T follicular helper cell (primary cell): ENCODE measurements around the gene GFRA4.
A peak's percentile ranks its signal among the peaks of the same experiment; 100 is the strongest.

Experiments
- DNase-seq: peaks from one replicate; pipeline ENCODE4 v3.0.0-alpha.2; 2020; ENCODE audit warnings: low read depth
- total RNA-seq, 2 experiments: gene quantifications; one replicate each; lab custom pipeline; 2026; lab: John Stamatoyannopoulos, UW

The GFRA4 gene
- total RNA-seq: 0 reads per million in 2 experiments

DNA sequence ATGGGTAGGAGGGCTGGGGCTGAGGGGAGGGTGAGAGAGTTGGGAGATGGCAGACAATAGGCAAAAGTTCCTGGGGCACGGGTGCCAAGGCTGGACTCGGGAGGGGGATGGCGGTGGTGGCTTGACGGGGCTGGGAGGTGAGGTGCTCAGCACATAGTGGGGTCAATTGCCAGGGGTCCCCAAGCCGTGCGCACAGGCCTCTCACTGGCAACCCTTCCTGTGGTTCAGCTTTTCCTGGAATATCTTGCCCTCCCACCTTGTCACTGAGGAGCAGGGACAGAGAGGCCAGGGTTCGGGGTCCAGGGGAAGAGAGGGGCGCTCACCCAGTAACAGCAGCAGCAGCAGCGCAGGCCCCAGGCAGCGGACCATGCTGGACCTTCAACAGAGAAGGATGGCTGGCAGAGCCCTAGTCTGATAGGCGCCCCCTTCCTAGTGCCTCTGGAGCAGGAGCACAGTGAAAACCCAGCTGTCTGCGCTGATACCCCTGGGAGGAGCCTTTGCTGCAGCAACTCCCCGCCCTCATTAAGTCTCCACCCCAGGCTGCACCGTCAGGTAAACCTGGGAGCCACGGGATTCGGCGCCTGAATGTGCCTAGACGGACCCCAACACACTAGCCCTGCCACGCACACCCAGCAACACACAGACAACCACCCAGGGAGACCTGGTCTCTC lies at the start of gene GFRA4:
Gene GFRA4, minus strand, starts transcription at position 369 of the 671 bp plus-strand sequence. Its CDS starts 0 bp downstream, at position 369.
- no peak for DNase-seq

DNA sequence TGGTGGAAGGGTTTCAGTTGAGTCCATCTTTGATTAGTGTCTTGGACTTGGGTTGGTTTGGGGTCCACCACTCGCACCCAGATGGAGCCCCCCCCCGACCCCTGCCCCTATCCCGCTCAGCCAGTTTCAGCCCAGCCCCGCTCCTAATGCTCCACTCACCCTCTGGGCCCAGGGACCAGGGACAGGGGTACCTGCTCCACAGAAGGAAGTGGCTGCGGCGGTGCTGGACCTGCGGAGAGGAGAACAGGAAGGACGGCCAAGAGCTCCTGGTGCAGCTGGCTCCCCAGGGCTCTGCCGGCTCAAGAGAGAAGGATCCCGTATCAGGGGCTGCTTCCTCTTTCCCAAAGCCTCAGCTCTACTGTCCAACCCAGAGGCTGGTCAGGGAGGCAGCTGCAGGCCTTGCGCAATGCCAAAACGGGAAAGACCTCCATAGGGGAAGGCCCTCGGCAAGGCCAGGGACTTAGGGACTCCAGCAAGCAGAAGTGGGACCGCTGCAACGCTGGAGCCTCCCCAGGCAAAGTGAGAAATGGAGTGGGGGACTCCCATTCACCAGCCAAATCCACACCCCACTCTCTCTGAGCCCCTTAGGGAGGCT lies 49.2 kb upstream of the GFRA4 start, which contains the start of gene SIGLEC1:
Gene SIGLEC1, minus strand, starts transcription at position 322 of the 595 bp plus-strand sequence. CDS start 5,472 bp downstream, outside the sequence.
- DNase-seq: no peak

DNA sequence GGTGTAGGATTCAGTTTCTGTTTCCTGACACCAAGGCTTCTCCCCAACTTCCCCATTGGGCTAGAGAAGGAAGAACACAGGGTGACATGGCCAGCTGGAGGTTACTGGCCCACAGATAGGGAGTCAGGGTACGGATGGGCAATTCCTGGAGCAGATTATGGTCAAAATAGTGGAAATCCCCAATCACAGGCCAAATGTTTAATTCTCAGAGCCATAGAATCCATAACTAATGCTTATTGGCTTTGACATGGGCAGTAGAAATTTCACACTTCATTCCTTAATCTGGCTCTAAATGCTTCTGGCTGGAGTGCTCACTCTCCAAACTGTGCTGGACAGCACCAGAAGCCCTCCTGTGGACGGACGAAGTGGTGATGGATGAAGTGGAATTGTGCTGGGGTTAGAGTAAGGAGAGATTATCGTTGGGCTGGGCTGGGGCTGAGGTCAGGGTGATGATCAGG lies 48.3 kb upstream of the GFRA4 start:
- DNase-seq: no peak

DNA sequence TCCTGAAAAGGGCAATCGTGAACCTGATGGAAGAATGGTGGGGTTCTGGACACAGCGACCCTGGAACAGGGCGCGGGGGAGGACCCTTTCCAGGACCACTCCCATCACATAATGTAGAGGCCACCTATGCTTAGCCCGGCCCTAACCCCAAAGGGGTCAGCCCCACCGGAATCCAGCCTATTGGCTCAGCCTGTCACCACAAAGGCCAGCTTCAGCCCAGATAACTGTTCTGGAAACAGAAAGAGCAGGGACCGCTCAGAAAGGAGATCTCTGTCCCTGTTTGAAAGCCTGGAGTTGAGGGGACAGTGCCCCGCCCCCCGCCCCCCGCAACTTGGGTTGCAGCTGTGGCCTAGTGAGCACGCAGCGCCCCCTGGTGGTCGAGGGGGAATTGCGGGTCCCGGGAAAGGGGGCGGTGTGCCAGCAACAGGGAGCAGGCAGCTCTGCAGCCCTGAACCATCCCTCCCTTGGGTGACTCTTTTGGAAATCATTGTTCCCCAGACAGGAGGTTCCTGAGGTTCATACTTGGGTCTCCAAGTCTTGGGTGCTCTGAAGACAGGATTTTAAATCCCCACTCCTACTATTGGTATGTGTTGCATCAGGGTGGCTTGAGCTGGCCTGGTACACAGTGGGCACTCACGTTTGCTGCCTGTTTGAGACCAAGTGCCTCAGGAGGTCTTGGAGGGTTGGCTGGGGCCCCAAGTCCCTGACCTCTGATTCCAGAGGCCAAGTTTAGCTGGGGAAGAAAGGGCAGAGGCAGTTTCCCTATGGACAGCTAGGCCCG lies 47.7 kb upstream of the GFRA4 start:
- peak; percentile 55 for DNase-seq

- DNase-seq: no peak
Measured at GRCh38 chr20:3710011-3710466, 46.8 kb upstream of the GFRA4 start.

GRCh38 chr20:3707508-3707899 lies 44.3 kb upstream of the GFRA4 start:
- DNase-seq: no peak

GRCh38 chr20:3706774-3707507 lies 43.7 kb upstream of the GFRA4 start:
- DNase-seq: no peak

DNA sequence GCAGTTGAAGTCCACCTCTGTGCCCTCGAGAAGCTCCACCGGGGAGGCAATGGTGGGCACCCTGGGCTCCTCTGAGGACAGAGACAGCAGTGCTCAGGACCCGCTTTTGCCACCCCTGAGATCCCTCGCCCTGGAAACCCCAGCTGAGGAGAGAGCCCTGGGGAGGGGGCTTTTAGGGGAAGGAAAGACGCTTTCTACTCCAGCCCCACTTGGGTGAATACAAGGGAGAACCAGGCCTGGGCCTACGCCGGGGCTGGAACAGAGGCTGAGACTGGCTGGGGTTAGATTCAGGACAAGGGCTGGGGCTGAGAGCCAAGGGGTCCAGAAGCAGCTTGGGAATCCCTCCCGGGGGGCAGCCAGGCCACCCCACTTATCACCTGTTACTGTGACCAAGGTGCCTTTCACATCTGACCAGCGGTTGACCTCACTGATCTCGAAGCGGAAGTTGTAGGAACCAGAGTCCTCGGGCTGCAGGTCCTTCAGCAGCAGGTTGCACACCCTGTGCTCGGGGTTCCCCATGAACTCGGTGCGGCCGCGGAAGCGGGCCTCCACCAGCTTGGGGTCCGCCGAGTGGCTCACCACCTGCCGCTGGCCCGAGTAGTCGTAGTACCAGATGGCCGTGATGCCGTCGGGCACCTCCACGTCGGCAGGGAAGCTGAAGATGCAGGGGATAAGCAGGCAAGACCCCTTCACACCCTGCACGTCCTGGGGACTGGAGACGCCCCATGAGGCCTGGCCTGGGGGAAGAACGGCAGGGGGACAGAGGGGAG lies 43.0 kb upstream of the GFRA4 start:
- no peak for DNase-seq

- DNase-seq: no peak
Measured at GRCh38 chr20:3705491-3705969, 42.3 kb upstream of the GFRA4 start.

- no peak for DNase-seq
Measured at GRCh38 chr20:3704087-3704486, 40.9 kb upstream of the GFRA4 start.

DNA sequence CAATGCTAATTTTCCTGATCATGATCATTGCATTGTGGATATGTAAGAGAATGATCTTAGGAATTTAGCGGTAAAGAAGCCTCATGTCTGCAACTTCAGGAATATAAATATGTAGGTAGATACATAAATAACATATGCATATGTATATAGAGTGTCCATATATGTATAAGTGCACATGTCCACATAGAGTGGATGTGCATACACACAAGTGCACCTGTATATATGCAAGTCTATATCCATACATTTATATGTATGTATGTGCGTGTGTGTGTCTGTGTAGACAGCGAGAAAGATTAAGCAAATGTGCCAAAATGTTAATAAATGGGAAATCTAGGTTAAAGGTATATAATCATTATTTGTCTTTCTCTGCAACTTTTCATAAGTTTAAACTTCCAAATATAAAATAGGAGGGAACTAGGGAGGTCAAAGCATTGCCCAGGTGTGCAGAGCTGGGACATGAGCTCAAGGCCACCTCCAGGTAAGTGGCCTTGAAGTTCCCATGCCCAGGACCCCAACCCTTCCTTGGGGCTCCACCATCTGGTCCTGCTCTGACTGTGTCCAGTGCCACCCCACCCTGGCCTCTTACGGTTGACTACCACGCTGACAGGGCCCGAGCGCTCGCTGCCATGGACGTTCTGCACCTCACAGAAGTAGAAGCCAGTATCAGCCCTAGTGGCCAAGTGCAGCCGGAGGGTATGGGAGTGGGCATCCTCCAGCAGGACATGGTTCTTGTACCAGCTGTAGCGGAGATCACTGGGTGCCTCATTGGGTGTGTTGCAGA lies 39.6 kb upstream of the GFRA4 start:
- DNase-seq: no peak

DNA sequence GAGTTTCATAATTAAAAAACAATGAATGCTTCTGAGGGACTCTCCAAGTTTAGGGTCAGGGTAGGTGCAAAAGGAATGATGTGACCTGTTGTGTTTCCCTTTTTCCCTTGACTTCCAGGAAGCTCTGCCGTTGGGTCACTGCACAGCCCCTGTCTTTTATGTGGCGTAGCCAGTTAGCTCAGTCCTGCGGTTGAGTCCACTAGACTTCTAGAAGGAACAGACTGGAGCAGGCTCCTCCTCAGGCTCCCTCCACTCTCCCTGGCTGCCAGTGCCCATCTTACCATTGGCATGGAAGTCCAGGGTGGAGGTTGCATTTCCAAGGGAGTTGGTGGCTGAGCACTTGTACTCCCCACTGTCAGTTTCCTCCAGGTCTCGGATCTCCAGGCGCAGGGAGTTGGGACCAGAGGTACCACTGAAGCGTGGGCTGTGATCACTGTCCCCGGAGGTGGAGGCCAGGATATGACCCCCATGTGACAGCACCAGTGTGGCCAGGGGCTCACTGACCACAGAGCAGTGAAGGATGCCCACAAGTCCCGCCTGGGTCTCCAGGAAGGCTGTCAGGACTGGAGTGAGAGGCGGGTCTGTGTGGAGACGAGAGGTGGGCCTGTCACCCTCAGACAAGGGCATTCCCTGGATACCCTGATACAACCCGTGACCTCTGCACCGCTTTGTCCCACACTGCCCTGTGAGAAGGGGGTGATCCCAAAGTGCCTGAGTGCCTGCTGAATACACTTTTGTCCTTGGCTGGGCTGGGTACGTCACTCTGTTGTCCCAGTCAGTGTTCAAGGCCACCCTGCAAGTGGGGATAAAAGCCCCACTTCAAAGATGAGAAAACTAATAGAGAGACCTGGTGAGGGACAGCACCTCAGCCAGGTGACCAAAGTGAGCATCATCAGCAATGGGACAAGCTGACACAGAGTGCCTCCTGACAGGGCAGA lies 38.1 kb upstream of the GFRA4 start:
- DNase-seq: no peak

DNA sequence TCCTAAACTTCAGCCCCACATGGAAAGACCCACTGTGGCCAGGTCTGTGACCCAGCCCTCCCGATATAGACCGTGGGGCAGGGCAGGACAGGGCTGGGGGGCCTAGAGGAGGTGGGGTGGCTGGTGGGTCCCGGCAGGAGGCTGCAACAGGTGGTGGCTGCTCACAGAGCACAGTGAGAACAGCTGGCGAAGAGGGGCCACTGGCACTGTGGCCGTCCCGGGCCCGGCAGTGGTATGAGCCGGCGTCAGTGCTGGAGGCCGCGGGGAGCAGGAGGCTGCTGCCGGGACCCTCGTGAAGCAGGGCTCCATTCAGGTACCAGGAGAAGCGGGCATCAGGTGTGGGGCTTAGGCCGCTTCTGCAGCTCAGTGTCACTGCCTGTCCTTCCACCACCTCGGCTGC lies 35.8 kb upstream of the GFRA4 start:
- DNase-seq: no peak

DNA sequence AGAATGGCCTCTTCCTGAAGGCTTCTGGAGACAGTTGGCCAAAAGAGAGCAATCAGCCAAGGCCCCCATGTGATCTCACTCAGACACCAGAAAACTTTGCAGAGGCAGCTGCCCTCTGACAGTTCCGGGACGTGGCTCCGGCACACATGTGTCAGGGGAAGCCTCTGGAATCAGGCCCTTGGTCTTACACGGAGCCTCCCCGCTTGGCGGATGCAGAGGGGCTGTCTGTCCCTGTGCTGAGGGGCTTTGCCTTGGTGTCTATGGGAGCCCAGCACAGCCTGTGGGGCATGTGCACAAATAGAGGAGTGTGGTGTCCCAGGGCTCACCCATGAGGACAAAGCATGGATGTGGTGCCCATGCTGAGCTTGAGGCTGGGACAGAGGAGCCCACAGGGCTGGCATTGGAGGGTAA lies 35.4 kb upstream of the GFRA4 start:
- no peak for DNase-seq

DNA sequence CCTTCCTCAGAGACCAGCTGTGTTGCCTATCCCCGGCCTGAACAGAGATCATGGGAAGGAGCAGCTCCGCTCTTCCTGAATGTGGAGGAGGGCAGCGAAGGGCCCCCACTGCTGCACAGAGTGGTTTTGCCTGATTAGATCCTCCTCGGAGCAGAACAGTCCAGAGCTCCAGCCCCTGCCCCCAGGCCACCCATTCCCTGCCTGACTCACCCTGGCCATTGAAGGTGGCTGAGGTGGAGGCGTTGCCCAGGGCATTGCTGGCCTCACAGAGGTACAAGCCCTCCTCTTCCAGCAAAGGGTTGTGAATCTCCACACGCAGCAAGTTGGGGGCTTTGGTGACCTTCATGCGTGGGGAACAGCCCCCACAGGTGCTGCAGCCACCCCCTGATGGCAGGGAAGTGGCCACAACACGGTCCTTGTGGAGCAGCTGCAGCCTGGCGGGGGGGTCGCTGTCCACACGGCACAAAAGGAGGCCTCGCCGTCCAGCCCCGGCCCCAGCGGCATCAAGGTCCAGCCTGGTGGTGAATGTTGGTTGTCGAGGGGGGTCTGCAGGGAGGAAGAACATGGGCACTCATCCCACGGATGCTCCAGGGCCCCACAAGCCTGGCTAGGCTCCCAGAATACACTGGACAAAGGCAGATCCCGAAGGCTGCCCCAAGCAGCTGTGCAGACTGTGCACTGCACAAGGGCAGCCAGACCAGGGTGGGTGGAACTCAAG lies 34.5 kb upstream of the GFRA4 start:
- DNase-seq: no peak

- DNase-seq: no peak
Measured at GRCh38 chr20:3696745-3697587, 33.8 kb upstream of the GFRA4 start.

DNA sequence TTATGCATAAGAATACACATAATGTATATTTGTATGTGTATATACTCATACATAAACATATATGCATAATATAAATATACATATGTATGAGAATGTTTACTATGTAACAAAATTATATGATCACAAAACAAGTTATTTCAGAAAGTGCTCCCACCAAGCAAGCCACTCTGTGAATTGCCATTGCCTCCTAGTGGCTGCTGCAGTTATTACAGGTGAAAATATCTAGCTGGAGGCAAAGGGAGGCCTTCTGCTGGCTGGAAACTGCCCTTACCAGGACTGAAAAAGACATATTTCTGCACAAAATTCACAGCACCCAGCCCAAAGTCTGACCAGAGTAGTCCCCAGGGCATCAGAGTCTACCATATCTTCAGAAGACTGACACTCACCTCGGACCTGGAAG lies 33.0 kb upstream of the GFRA4 start:
- DNase-seq: no peak
